T follicular helper cell (primary cell): Measurements from ENCODE around the gene ACTL6B.

ENCODE experiments used
- DNase-seq: peaks from one replicate; pipeline ENCODE4 v3.0.0-alpha.2; 2020; ENCODE audit warnings: low read depth

The ACTL6B gene

DNA sequence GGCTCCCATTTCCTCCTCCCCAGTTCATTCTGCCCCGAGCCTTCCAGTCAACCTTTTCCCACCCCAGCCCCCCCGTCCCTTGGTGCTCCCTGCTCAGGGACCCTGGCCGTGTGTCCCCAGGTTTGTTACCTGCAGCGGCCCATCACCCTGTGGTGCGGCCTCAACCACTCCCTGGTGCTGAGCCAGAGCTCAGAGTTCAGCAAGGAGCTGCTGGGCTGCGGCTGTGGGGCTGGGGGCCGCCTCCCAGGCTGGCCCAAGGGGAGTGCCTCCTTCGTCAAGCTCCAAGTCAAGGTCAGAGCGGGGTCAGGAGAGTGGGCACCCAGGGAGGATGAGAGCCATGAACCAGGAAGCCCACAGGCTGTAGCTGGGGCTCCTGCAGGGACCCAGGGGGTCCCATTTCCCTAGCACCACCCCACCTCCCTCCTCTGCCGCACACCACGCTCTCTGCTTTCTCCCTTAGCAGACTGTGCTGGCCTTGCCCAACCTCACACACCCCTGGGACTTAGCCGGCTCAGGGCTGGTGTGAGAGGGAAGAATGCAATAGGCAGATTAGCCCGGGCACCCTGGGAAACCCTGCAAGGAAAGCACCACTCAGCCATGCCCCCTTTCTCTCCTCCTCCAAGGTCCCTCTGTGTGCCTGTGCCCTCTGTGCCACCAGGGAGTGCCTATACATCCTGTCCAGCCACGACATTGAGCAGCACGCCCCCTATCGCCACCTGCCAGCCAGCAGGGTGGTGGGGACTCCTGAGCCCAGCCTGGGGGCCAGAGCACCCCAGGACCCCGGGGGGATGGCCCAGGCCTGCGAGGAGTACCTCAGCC lies 56.1 kb downstream of the ACTL6B start:
- DNase-seq, result no peak

DNA sequence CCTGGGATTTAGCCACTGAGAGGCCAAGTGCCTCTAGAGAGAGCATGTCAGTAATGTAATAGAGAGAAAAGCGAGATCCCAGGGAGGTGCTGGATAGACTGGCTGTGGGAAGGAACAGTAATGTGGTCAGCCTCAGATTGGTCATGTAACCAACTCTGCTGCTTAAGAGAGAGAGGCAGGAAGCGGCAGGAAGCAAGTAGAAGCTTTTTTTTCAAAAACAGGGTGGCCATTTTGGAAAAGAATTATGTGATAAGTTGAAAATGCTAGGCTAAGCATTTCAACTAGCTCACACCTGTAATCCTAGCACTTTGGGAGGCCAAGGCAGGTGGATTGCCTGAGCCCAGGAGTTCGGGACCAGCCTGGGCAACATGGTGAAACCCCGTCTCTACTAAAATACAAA lies 57.8 kb downstream of the ACTL6B start:
- no peak for DNase-seq

DNA sequence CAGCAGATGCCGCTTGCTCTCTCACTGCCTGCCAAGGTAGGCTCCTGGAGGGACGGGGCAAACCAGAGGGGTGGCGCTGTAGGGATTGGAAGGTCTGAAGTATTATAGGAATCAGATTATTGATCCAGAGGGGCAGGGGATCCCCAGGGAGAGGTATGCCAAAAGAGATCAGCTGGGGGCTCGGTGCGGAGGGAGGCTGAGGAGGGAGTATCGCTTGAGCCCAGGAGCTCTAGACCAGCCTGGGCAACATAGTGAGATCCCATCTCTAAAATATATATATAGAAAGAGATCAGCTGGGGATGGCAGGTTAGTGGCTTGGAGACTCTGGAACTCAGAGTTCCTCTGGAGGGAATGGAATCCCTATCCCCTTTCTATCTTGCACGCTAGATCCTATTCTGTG lies 61.1 kb downstream of the ACTL6B start:
- DNase-seq, result no peak
